Left lung (tissue), 14 donors: ENCODE data around the gene SLC25A6. TPM values are rescaled to one million over a fixed set of nuclear protein-coding genes. Genes with fewer than 3 reads are reported as not detected.
A peak's percentile ranks its signal among the peaks of the same experiment; 100 is the strongest.

ENCODE experiments used
- ATAC-seq: fragments of 200-7000 bp; cut with Tn5 transposase; one replicate; pipeline ENCODE4 v1.9.1; 2020; ENCODE audit warnings: moderate library complexity
- DNase-seq, 4 donors: peaks; one replicate each; pipeline ENCODE4 v3.0.0-alpha.2; 2013 to 2020
- H3K27ac ChIP-seq, 2 donors: fragments of 200-600 bp; sonication (generic) in 1 of 2; one replicate each; pipeline versions ENCODE4 v1.5.0 to v1.8.0; 2020 to 2021
- H3K27me3 ChIP-seq, 2 donors: fragments of 200-600 bp; sonication (generic) in 1 of 2; one replicate each; pipeline versions ENCODE4 v1.5.0 to v1.8.0; 2020 to 2021
- H3K36me3 ChIP-seq, 2 donors: fragments of 200-600 bp; sonication (generic) in 1 of 2; one replicate each; pipeline versions ENCODE4 v1.5.0 to v1.8.0; 2020 to 2021
- H3K4me1 ChIP-seq, 2 donors: fragments of 200-600 bp; one replicate each; pipeline ENCODE4 v1.8.0; 2021
- H3K4me3 ChIP-seq, 2 donors: fragments of 200-600 bp; sonication (generic) in 1 of 2; one replicate each; pipeline versions ENCODE4 v1.5.0 to v1.8.0; 2020 to 2021; ENCODE audit warnings: mild to moderate bottlenecking in 1 of 2
- H3K9me3 ChIP-seq, 2 donors: fragments of 200-600 bp; sonication (generic) in 1 of 2; one replicate each; pipeline versions ENCODE4 v1.5.0 to v1.8.0; 2020 to 2021
- CTCF ChIP-seq, 2 donors: fragments of 200-600 bp; sonication (generic) in 1 of 2; IDR thresholded peaks; one replicate each; pipeline versions ENCODE4 v1.5.0 to v1.8.0; 2021; ENCODE audit warnings: antibody characterized with exemption in 2 of 2
- intact Hi-C, 2 donors: fragments of 100-400 bp; cut with DNase I; formaldehyde crosslinking; loops; one replicate each; pipeline versions ENCODE4 v1.11.2 to v1.14.2; 2022
- long read RNA-seq, 12 donors: library from polyadenylated mRNA in 2 of 12; unstranded in 2 of 12; transcript quantifications; one replicate each; pipeline ENCODE4 v2.0.0 and lab custom pipeline, GENCODE V29; 2019 to 2026
- polyA plus RNA-seq, 6 donors: library from polyadenylated mRNA; unstranded; fragments of 120-200 nt; gene quantifications; one replicate each; pipeline ENCODE4 v1.2.1, GENCODE V29; 2013; ENCODE audit not compliant: insufficient read length in 6 of 6
- total RNA-seq, 2 donors: library from RNA; stranded (reverse); fragmentation: NEBNext Ultra II Directional; extraction: Animal tissue kit (Norgen Biotek cat#: 25700); gene quantifications; one replicate each; pipeline ENCODE4 v1.2.1, GENCODE V29; 2021
- donor health status: DM: no; HTN: yes; CAD: no.
- donor health status: DM: no; HTN: no; CAD: no.

SLC25A6 gene
- total RNA-seq, result 100 to 1,000 TPM; 285 to 337 TPM
- 100 to 1,000 TPM; 385 to 559 (median 425) TPM for polyA plus RNA-seq
- long read RNA-seq, donor 1, transcript SLC25A6-201 (4 exons, 2,062 nt), result major isoform, 479 of 732 reads
- long read RNA-seq, donor 1, partial matches to known transcripts, result 238 of 732 reads
- long read RNA-seq, donor 1, other reads (novel, unspliced or antisense), result 15 of 732 reads
- long read RNA-seq, donor 2, transcript SLC25A6-201 (4 exons, 2,062 nt), result major isoform, 395 of 557 reads
- long read RNA-seq, donor 2, partial matches to known transcripts, result 162 of 557 reads
- long read RNA-seq, donor 2, other reads (novel, unspliced or antisense), result 0 of 557 reads
- long read RNA-seq, donor 3, transcript SLC25A6-201 (4 exons, 2,062 nt), result major isoform, 476 of 593 reads
- long read RNA-seq, donor 3, partial matches to known transcripts, result 109 of 593 reads
- long read RNA-seq, donor 3, other reads (novel, unspliced or antisense), result 8 of 593 reads
- long read RNA-seq, donor 4, transcript SLC25A6-201 (4 exons, 2,062 nt), result major isoform, 1,037 of 1,127 reads
- long read RNA-seq, donor 4, partial matches to known transcripts, result 71 of 1,127 reads
- long read RNA-seq, donor 4, other reads (novel, unspliced or antisense), result 19 of 1,127 reads
- long read RNA-seq, donor 5, transcript SLC25A6-201 (4 exons, 2,062 nt), result major isoform, 356 of 542 reads
- long read RNA-seq, donor 5, partial matches to known transcripts, result 168 of 542 reads
- long read RNA-seq, donor 5, other reads (novel, unspliced or antisense), result 18 of 542 reads
- long read RNA-seq, donor 6, transcript SLC25A6-201 (4 exons, 2,062 nt), result major isoform, 425 of 508 reads
- long read RNA-seq, donor 6, partial matches to known transcripts, result 77 of 508 reads
- long read RNA-seq, donor 6, other reads (novel, unspliced or antisense), result 6 of 508 reads
- long read RNA-seq, donor 7, transcript SLC25A6-201 (4 exons, 2,062 nt), result major isoform, 260 of 499 reads
- long read RNA-seq, donor 7, partial matches to known transcripts, result 239 of 499 reads
- long read RNA-seq, donor 7, other reads (novel, unspliced or antisense), result 0 of 499 reads
- long read RNA-seq, donor 8, transcript SLC25A6-201 (4 exons, 2,062 nt), result major isoform, 391 of 651 reads
- long read RNA-seq, donor 8, partial matches to known transcripts, result 252 of 651 reads
- long read RNA-seq, donor 8, other reads (novel, unspliced or antisense), result 8 of 651 reads
- long read RNA-seq, donor 9, partial matches to known transcripts, result 0 of 2 reads
- long read RNA-seq, donor 9, other reads (novel, unspliced or antisense), result 0 of 2 reads
- long read RNA-seq, donor 10, transcript SLC25A6-201 (4 exons, 2,062 nt), result major isoform, 1,393 of 1,418 reads
- long read RNA-seq, donor 10, partial matches to known transcripts, result 9 of 1,418 reads
- long read RNA-seq, donor 10, other reads (novel, unspliced or antisense), result 16 of 1,418 reads
- long read RNA-seq, donor 11, transcript SLC25A6-201 (4 exons, 2,062 nt), result major isoform, 396 of 525 reads
- long read RNA-seq, donor 11, partial matches to known transcripts, result 123 of 525 reads
- long read RNA-seq, donor 11, other reads (novel, unspliced or antisense), result 6 of 525 reads
- long read RNA-seq, donor 12, transcript SLC25A6-201 (4 exons, 2,062 nt), result major isoform, 325 of 499 reads
- long read RNA-seq, donor 12, partial matches to known transcripts, result 162 of 499 reads
- long read RNA-seq, donor 12, other reads (novel, unspliced or antisense), result 12 of 499 reads

GRCh38 chrX:1391707-1392375, at the start of gene SLC25A6:
SLC25A6 (minus strand) TSS chrX:1392113; CDS start chrX:1392009, 104 bp downstream.
- Histone ChIP-seq H3K4me3 (peak within 1 kb of the TSS; percentile 99 to 100), H3K4me1 (peaks cover 13 to 59% of the 10 kb centered on the region in 2 donors), H3K27me3 (no peaks in the 10 kb centered on the region), H3K9me3 (no peaks in the 10 kb centered on the region), H3K36me3 (peaks cover 0 to 51% of the 10 kb centered on the region in 2 donors), H3K27ac (peak within 1 kb of the TSS; percentile 97 to 98)
- peak in 1 of 2 donors; percentile 32 for TF ChIP-seq CTCF (IDR thresholded peaks at IDR 0.05)
- DNase-seq (peak; percentile 97 to 99 (median 99)), ATAC-seq (peak; percentile 96)
- intact Hi-C loops, result no loop called here

- ATAC-seq (no peak), DNase-seq (peak in 1 of 4 donors; percentile 39)
- Histone ChIP-seq H3K4me3 (no peak overlapping the region), H3K36me3 (peaks cover 0 to 50% of the 10 kb centered on the region in 2 donors), H3K4me1 (no peaks in the 10 kb centered on the region), H3K27me3 (no peaks in the 10 kb centered on the region), H3K27ac (no peak overlapping the region), H3K9me3 (peaks cover 0 to 12% of the 10 kb centered on the region in 2 donors)
- TF ChIP-seq CTCF (IDR thresholded peaks at IDR 0.05), result no peak
- intact Hi-C loops, result no loop called here
Measured at GRCh38 chrX:1440506-1440905, 48.6 kb upstream of the SLC25A6 start.

- Histone ChIP-seq H3K27me3 (no peaks in the 10 kb centered on the region), H3K4me3 (no peak overlapping the region), H3K27ac (no peak overlapping the region), H3K36me3 (peaks cover 0 to 75% of the 10 kb centered on the region in 2 donors), H3K4me1 (no peaks in the 10 kb centered on the region), H3K9me3 (no peaks in the 10 kb centered on the region)
- TF ChIP-seq CTCF (IDR thresholded peaks at IDR 0.05), result no peak
- DNase-seq (peak in 2 of 4 donors; percentile 30 to 50), ATAC-seq (no peak)
- intact Hi-C loops, result no loop called here
Measured at GRCh38 chrX:1435241-1435895, 43.5 kb upstream of the SLC25A6 start.

- H3K27me3 ChIP-seq, result no peaks in the 10 kb centered on the region
- peak in 2 of 4 donors; percentile 28 to 61 for DNase-seq
- intact Hi-C loops, result no loop called here
- no peak overlapping the region for H3K4me3 ChIP-seq
- no peak for TF ChIP-seq CTCF (IDR thresholded peaks at IDR 0.05)
- no peaks in the 10 kb centered on the region for H3K9me3 ChIP-seq
- ATAC-seq, result no peak
- no peaks in the 10 kb centered on the region for H3K4me1 ChIP-seq
- H3K27ac ChIP-seq, result no peak overlapping the region
- H3K36me3 ChIP-seq, result peaks cover 0 to 74% of the 10 kb centered on the region in 2 donors
Measured at GRCh38 chrX:1434871-1435240, 42.9 kb upstream of the SLC25A6 start.
